ENCODE results near the gene SHC4. TPM values are rescaled to one million over a fixed set of nuclear protein-coding genes. Genes with fewer than 3 reads are reported as not detected.

Gene SHC4
- total RNA-seq, 1 donor: 0.72 TPM

- H3K27me3 ChIP-seq (ENCODE audit: insufficient read depth, low read length): no peaks in the 10 kb centered on the region
- H3K9me3 ChIP-seq (ENCODE audit: low read depth, low read length): no peaks in the 10 kb centered on the region
- H3K4me2 ChIP-seq (ENCODE audit: insufficient read depth, low read length): no peak overlapping the region
- no peak overlapping the region for H3K4me3 ChIP-seq (ENCODE audit: insufficient read depth, low read length)
- no peak overlapping the region for H2AFZ ChIP-seq (ENCODE audit: low read length)
- H3K27ac ChIP-seq (ENCODE audit: low read depth, low read length): no peak overlapping the region
- H3K36me3 ChIP-seq (ENCODE audit: insufficient read depth, low read length): no peaks in the 10 kb centered on the region
- peaks cover 34% of the 10 kb centered on the region for H3K4me1 ChIP-seq (ENCODE audit: insufficient read depth, low read length)
- H4K20me1 ChIP-seq (ENCODE audit: insufficient read depth, low read length): no peaks in the 10 kb centered on the region
- DNase-seq (ENCODE audit: insufficient read length, low spot score, missing footprints): no peak
- TF ChIP-seq, protein P1, sequence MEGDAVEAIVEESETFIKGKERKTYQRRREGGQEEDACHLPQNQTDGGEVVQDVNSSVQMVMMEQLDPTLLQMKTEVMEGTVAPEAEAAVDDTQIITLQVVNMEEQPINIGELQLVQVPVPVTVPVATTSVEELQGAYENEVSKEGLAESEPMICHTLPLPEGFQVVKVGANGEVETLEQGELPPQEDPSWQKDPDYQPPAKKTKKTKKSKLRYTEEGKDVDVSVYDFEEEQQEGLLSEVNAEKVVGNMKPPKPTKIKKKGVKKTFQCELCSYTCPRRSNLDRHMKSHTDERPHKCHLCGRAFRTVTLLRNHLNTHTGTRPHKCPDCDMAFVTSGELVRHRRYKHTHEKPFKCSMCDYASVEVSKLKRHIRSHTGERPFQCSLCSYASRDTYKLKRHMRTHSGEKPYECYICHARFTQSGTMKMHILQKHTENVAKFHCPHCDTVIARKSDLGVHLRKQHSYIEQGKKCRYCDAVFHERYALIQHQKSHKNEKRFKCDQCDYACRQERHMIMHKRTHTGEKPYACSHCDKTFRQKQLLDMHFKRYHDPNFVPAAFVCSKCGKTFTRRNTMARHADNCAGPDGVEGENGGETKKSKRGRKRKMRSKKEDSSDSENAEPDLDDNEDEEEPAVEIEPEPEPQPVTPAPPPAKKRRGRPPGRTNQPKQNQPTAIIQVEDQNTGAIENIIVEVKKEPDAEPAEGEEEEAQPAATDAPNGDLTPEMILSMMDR (IDR thresholded peaks at IDR 0.05; ENCODE audit: extremely low read depth, low read depth, low read length): no peak
- no peaks in the 10 kb centered on the region for H3K79me2 ChIP-seq (ENCODE audit: insufficient read depth, low read length)
Measured at GRCh38 chr15:48775546-48775945, 188.2 kb downstream of the SHC4 start.

GRCh38 chr15:48774484-48774883, 189.2 kb downstream of the SHC4 start:
- Histone ChIP-seq H3K27me3 (ENCODE audit: insufficient read depth, low read length) (no peaks in the 10 kb centered on the region), H3K9me3 (ENCODE audit: low read depth, low read length) (no peaks in the 10 kb centered on the region), H3K4me2 (ENCODE audit: insufficient read depth, low read length) (peak overlapping the region; percentile 47), H4K20me1 (ENCODE audit: insufficient read depth, low read length) (no peaks in the 10 kb centered on the region), H3K4me3 (ENCODE audit: insufficient read depth, low read length) (no peak overlapping the region), H2AFZ (ENCODE audit: low read length) (peak overlapping the region; percentile 47), H3K4me1 (ENCODE audit: insufficient read depth, low read length) (peaks cover 34% of the 10 kb centered on the region), H3K36me3 (ENCODE audit: insufficient read depth, low read length) (no peaks in the 10 kb centered on the region), H3K79me2 (ENCODE audit: insufficient read depth, low read length) (no peaks in the 10 kb centered on the region), H3K27ac (ENCODE audit: low read depth, low read length) (peak overlapping the region; percentile 69)
- no peak for DNase-seq (ENCODE audit: insufficient read length, low spot score, missing footprints)
- TF ChIP-seq, protein P1 (IDR thresholded peaks at IDR 0.05; ENCODE audit: extremely low read depth, low read depth, low read length): no peak

Small RNA genes within 50 kb of the gene (small RNA-seq; reads per million reads assigned to genes)
- gene RF00019: not detected

Other genes starting within 250 kb of the SHC4 start
- gene CEP152, start 152.8 kb downstream of the SHC4 start, total RNA-seq: 4.3 and 5.0 TPM in 2 replicates
- gene EID1, start 85.8 kb downstream of the SHC4 start, total RNA-seq: 193 and 206 TPM in 2 replicates
- gene SECISBP2L, start 82.5 kb upstream of the SHC4 start, total RNA-seq: 42.3 and 52.7 TPM in 2 replicates
- 101 and 104 TPM in 2 replicates for gene COPS2, start 191.7 kb upstream of the SHC4 start, total RNA-seq
- gene GALK2, start 206.3 kb upstream of the SHC4 start, total RNA-seq: 44.2 and 53.0 TPM in 2 replicates

All from osteoblast (primary cell).